HG03196 (cell line): ENCODE data around the gene UFSP1.

Experiments
- ATAC-seq: cut with Tn5 transposase; IDR thresholded peaks from one replicate; pipeline ENCODE4 v1.9.1; 2021; ENCODE audit not compliant: unreplicated experiment

The UFSP1 gene

GRCh38 chr7:100882785-100883526 lies 6.6 kb downstream of the UFSP1 start:
- no peak for ATAC-seq

GRCh38 chr7:100882201-100882600 lies 7.3 kb downstream of the UFSP1 start:
- ATAC-seq, result no peak

GRCh38 chr7:100881136-100881535 lies 8.4 kb downstream of the UFSP1 start:
- ATAC-seq, result no peak

- no peak for ATAC-seq
Measured at GRCh38 chr7:100880645-100881044, 8.9 kb downstream of the UFSP1 start.

- ATAC-seq, result no peak
Measured at GRCh38 chr7:100879685-100880261, 9.7 kb downstream of the UFSP1 start.

GRCh38 chr7:100878685-100879084 lies 10.8 kb downstream of the UFSP1 start:
- ATAC-seq, result no peak

GRCh38 chr7:100878013-100878412 lies 11.5 kb downstream of the UFSP1 start:
- no peak for ATAC-seq

GRCh38 chr7:100875356-100875751 lies 14.2 kb downstream of the UFSP1 start:
- peak; percentile 35 for ATAC-seq

- peak; percentile 91 for ATAC-seq
Measured at GRCh38 chr7:100874577-100875355, 14.7 kb downstream of the UFSP1 start, which contains the start of gene SRRT. SRRT (plus strand) TSS chr7:100875103; CDS start chr7:100875591, 488 bp downstream.

- ATAC-seq, result no peak
Measured at GRCh38 chr7:100874300-100874576, 15.3 kb downstream of the UFSP1 start.

GRCh38 chr7:100873599-100874299 lies 15.8 kb downstream of the UFSP1 start:
- ATAC-seq, result no peak

GRCh38 chr7:100867776-100868485 lies 21.6 kb downstream of the UFSP1 start:
- ATAC-seq, result no peak

GRCh38 chr7:100867040-100867775 lies 22.3 kb downstream of the UFSP1 start, which contains the start of gene TRIP6:
TRIP6 (plus strand) TSS chr7:100867387; CDS start chr7:100867498, 111 bp downstream.
- ATAC-seq, result no peak

- no peak for ATAC-seq
Measured at GRCh38 chr7:100866729-100867039, 22.8 kb downstream of the UFSP1 start.

- ATAC-seq, result no peak
Measured at GRCh38 chr7:100865938-100866728, 23.4 kb downstream of the UFSP1 start.

GRCh38 chr7:100865372-100865911 lies 24.1 kb downstream of the UFSP1 start:
- no peak for ATAC-seq

GRCh38 chr7:100864263-100864845 lies 25.2 kb downstream of the UFSP1 start:
- no peak for ATAC-seq

- no peak for ATAC-seq
Measured at GRCh38 chr7:100863406-100863950, 26.0 kb downstream of the UFSP1 start.

- ATAC-seq, result no peak
Measured at GRCh38 chr7:100861616-100861985, 27.9 kb downstream of the UFSP1 start.
